ENCODE data around the gene ZC3HAV1.

ZC3HAV1 gene

DNA sequence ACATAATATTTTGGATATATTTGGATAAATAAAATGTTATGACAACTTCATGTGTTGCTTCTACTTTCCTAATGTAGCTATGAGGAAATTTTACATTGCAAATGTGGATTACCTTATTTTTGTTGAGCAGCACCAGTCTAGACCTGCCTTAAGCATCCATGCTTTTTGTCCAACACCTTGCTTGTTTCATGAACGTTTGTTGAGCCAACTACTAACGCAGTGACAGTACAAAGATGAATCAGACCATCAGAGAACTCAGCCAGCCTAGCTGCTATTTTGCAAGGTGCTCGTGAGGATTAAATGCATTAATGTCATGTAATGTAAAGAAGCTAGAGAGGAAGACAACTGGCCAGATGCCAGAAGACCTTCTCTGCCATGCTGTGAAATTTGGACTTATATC, 72.6 kb downstream of the ZC3HAV1 start (continued):
- TF ChIP-seq, protein P1, sequence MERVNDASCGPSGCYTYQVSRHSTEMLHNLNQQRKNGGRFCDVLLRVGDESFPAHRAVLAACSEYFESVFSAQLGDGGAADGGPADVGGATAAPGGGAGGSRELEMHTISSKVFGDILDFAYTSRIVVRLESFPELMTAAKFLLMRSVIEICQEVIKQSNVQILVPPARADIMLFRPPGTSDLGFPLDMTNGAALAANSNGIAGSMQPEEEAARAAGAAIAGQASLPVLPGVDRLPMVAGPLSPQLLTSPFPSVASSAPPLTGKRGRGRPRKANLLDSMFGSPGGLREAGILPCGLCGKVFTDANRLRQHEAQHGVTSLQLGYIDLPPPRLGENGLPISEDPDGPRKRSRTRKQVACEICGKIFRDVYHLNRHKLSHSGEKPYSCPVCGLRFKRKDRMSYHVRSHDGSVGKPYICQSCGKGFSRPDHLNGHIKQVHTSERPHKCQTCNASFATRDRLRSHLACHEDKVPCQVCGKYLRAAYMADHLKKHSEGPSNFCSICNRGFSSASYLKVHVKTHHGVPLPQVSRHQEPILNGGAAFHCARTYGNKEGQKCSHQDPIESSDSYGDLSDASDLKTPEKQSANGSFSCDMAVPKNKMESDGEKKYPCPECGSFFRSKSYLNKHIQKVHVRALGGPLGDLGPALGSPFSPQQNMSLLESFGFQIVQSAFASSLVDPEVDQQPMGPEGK (CRISPR knock-in tag; IDR thresholded peaks at IDR 0.05; ENCODE audit: borderline replicate concordance), result no peak
- TF ChIP-seq RARB (CRISPR knock-in tag; IDR thresholded peaks at IDR 0.05) (no peak), PPARA (CRISPR knock-in tag; IDR thresholded peaks at IDR 0.05; ENCODE audit: borderline replicate concordance) (no peak), ARNTL (CRISPR knock-in tag; IDR thresholded peaks at IDR 0.05; ENCODE audit: borderline replicate concordance, low read depth) (no peak), ZFP3 (CRISPR knock-in tag; IDR thresholded peaks at IDR 0.05) (no peak)
- TF ChIP-seq, protein P2, sequence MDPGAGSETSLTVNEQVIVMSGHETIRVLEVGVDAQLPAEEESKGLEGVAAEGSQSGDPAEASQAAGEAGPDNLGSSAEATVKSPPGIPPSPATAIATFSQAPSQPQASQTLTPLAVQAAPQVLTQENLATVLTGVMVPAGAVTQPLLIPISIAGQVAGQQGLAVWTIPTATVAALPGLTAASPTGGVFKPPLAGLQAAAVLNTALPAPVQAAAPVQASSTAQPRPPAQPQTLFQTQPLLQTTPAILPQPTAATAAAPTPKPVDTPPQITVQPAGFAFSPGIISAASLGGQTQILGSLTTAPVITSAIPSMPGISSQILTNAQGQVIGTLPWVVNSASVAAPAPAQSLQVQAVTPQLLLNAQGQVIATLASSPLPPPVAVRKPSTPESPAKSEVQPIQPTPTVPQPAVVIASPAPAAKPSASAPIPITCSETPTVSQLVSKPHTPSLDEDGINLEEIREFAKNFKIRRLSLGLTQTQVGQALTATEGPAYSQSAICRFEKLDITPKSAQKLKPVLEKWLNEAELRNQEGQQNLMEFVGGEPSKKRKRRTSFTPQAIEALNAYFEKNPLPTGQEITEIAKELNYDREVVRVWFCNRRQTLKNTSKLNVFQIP (CRISPR knock-in tag; IDR thresholded peaks at IDR 0.05; ENCODE audit: borderline replicate concordance, low read depth), result no peak
- TF ChIP-seq, protein P3, sequence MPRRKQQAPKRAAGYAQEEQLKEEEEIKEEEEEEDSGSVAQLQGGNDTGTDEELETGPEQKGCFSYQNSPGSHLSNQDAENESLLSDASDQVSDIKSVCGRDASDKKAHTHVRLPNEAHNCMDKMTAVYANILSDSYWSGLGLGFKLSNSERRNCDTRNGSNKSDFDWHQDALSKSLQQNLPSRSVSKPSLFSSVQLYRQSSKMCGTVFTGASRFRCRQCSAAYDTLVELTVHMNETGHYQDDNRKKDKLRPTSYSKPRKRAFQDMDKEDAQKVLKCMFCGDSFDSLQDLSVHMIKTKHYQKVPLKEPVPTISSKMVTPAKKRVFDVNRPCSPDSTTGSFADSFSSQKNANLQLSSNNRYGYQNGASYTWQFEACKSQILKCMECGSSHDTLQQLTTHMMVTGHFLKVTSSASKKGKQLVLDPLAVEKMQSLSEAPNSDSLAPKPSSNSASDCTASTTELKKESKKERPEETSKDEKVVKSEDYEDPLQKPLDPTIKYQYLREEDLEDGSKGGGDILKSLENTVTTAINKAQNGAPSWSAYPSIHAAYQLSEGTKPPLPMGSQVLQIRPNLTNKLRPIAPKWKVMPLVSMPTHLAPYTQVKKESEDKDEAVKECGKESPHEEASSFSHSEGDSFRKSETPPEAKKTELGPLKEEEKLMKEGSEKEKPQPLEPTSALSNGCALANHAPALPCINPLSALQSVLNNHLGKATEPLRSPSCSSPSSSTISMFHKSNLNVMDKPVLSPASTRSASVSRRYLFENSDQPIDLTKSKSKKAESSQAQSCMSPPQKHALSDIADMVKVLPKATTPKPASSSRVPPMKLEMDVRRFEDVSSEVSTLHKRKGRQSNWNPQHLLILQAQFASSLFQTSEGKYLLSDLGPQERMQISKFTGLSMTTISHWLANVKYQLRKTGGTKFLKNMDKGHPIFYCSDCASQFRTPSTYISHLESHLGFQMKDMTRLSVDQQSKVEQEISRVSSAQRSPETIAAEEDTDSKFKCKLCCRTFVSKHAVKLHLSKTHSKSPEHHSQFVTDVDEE (CRISPR knock-in tag; IDR thresholded peaks at IDR 0.05), result no peak

DNA sequence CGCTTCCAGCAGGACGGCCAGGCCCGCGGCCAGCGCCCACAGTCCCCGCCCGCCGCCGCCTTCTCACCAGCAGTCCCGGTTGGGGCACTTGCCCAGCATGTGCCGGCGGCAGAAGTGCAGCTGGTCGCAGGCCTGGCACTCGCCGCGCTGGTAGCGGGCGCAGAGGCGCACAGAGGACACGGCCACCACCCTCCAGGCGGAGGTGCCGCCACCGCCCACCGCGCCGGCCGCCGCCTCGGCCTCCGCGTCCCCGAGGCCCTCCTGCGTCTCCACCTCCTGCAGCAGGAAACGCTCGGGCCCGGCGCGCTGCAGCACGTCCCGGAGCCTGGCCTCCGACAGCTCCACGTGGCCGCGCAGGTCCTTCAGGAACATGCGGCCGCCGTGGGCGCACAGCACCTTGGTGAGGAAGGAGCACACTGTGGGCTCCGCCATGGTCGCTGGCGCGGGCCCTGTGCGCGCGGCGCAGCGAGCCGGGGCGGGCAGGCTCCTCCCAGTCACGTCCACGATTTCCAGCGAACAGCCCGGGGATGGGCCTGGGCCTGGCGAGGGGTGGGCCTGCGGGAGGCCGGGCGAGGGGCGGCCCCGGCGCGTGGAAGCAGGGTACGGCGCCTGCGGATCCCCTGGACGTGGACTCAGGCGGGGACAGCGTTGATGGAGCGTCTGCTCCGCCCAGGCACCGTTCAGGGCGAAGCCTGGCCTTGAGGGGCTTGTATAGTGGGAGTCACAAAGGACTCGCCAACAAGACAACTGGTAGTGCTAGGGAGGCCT, 73.8 kb downstream of the ZC3HAV1 start, which contains the start of gene ZC3HAV1L:
ZC3HAV1L (minus strand) TSS at position 457 of the 768 bp plus-strand sequence; CDS start at position 432, 25 bp downstream.
- TF ChIP-seq ZNF70 (CRISPR knock-in tag; IDR thresholded peaks at IDR 0.05), result no peak
- no peak for TF ChIP-seq ARNTL (CRISPR knock-in tag; IDR thresholded peaks at IDR 0.05; ENCODE audit: borderline replicate concordance, low read depth)
- TF ChIP-seq, protein P4, sequence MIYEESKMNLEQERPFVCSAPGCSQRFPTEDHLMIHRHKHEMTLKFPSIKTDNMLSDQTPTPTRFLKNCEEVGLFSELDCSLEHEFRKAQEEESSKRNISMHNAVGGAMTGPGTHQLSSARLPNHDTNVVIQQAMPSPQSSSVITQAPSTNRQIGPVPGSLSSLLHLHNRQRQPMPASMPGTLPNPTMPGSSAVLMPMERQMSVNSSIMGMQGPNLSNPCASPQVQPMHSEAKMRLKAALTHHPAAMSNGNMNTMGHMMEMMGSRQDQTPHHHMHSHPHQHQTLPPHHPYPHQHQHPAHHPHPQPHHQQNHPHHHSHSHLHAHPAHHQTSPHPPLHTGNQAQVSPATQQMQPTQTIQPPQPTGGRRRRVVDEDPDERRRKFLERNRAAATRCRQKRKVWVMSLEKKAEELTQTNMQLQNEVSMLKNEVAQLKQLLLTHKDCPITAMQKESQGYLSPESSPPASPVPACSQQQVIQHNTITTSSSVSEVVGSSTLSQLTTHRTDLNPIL (CRISPR knock-in tag; IDR thresholded peaks at IDR 0.05; ENCODE audit: low read depth), result no peak
- no peak for TF ChIP-seq OSR1 (CRISPR knock-in tag; IDR thresholded peaks at IDR 0.05)
- no peak for TF ChIP-seq BACH2 (CRISPR knock-in tag; IDR thresholded peaks at IDR 0.05; ENCODE audit: borderline replicate concordance)
- TF ChIP-seq, protein P2 (CRISPR knock-in tag; IDR thresholded peaks at IDR 0.05; ENCODE audit: borderline replicate concordance, low read depth), result no peak
- TF ChIP-seq ZNF565 (CRISPR knock-in tag; conservative IDR thresholded peaks at IDR 0.05; ENCODE audit: low read depth), result no peak
- TF ChIP-seq ESRRG (CRISPR knock-in tag; IDR thresholded peaks at IDR 0.05), result no peak
- TF ChIP-seq TCF4 (CRISPR knock-in tag; IDR thresholded peaks at IDR 0.05; ENCODE audit: borderline replicate concordance), result no peak
- no peak for TF ChIP-seq ISL1 (CRISPR knock-in tag; IDR thresholded peaks at IDR 0.05)
- no peak for TF ChIP-seq CSDC2 (CRISPR knock-in tag; IDR thresholded peaks at IDR 0.05)
- TF ChIP-seq ZC3H10 (CRISPR knock-in tag; IDR thresholded peaks at IDR 0.05), result no peak
- TF ChIP-seq SNAI2 (CRISPR knock-in tag; IDR thresholded peaks at IDR 0.05), result no peak
- TF ChIP-seq ZFP30 (CRISPR knock-in tag; IDR thresholded peaks at IDR 0.05), result no peak
- TF ChIP-seq, protein P1 (CRISPR knock-in tag; IDR thresholded peaks at IDR 0.05; ENCODE audit: borderline replicate concordance), result no peak
- TF ChIP-seq RARB (CRISPR knock-in tag; IDR thresholded peaks at IDR 0.05), result no peak
- TF ChIP-seq, protein P3 (CRISPR knock-in tag; IDR thresholded peaks at IDR 0.05), result no peak; the same call in 1 of the 2 replicates
- TF ChIP-seq ZNF8 (CRISPR knock-in tag; IDR thresholded peaks at IDR 0.05), result no peak
- TF ChIP-seq PPARA (CRISPR knock-in tag; IDR thresholded peaks at IDR 0.05; ENCODE audit: borderline replicate concordance), result no peak
- TF ChIP-seq GLIS3 (CRISPR knock-in tag; IDR thresholded peaks at IDR 0.05), result no peak
- ATAC-seq, result peak; percentile 97

All from SK-N-SH treated with all-trans-retinoic acid at 6 μM for 48 hours (cell line).